SK-N-SH treated with all-trans-retinoic acid at 6 μM for 48 hours (cell line): Measurements from ENCODE around the gene LFNG.

ENCODE experiments used
- ATAC-seq: fragments of 200-7000 bp; cut with Tn5 transposase; 3 replicates; pipeline ENCODE4 v1.9.1; 2020; ENCODE audit warnings: mild to moderate bottlenecking, moderate library complexity
- ARNTL ChIP-seq: fragments of 450-650 bp; formaldehyde crosslinking; IDR thresholded peaks from 2 replicates; pipeline ENCODE4 v1.5.0; 2020; ENCODE audit warnings: low read depth, mild to moderate bottlenecking, moderate library complexity, borderline replicate concordance
- BACH2 ChIP-seq: fragments of 250-450 bp; sonication (Bioruptor Pico); IDR thresholded peaks from 2 replicates; pipeline ENCODE4 v1.9.0; 2021; ENCODE audit warnings: mild to moderate bottlenecking, borderline replicate concordance
- CREB5 ChIP-seq: fragments of 250-450 bp; sonication (Bioruptor Pico); IDR thresholded peaks from 2 replicates; pipeline ENCODE4 v1.5.1; 2020; ENCODE audit warnings: low read depth, mild to moderate bottlenecking, moderate library complexity
- CSDC2 ChIP-seq: fragments of 250-450 bp; sonication (Bioruptor Pico); IDR thresholded peaks from 2 replicates; pipeline ENCODE4 v1.5.0; 2020; ENCODE audit warnings: mild to moderate bottlenecking, moderate library complexity
- CSRNP3 ChIP-seq: fragments of 250-450 bp; sonication (Bioruptor Pico); IDR thresholded peaks from 2 replicates; pipeline ENCODE4 v1.5.1; 2021; ENCODE audit warnings: mild to moderate bottlenecking, moderate library complexity
- ESRRG ChIP-seq: fragments of 250-450 bp; sonication (Bioruptor Pico); IDR thresholded peaks from 2 replicates; pipeline ENCODE4 v1.6.1; 2021; ENCODE audit warnings: mild to moderate bottlenecking
- GLIS3 ChIP-seq: fragments of 250-450 bp; sonication (Bioruptor Pico); IDR thresholded peaks from 2 replicates; pipeline ENCODE4 v1.5.0; 2020; ENCODE audit warnings: mild to moderate bottlenecking, moderate library complexity
- ISL1 ChIP-seq: fragments of 250-450 bp; sonication (Bioruptor Pico); IDR thresholded peaks from 2 replicates; pipeline ENCODE4 v2.1.2; 2022; ENCODE audit warnings: mild to moderate bottlenecking, moderate library complexity
- OSR1 ChIP-seq: fragments of 250-450 bp; sonication (Bioruptor Pico); IDR thresholded peaks from 2 replicates; pipeline ENCODE4 v1.8.0; 2022; ENCODE audit warnings: moderate library complexity, mild to moderate bottlenecking, inconsistent platforms
- POU6F1 ChIP-seq: fragments of 250-450 bp; sonication (Bioruptor Pico); IDR thresholded peaks from 2 replicates; pipeline ENCODE4 v1.8.0; 2021; ENCODE audit warnings: low read depth, mild to moderate bottlenecking, moderate library complexity, borderline replicate concordance
- PPARA ChIP-seq: fragments of 250-450 bp; sonication (Bioruptor Pico); IDR thresholded peaks from 2 replicates; pipeline ENCODE4 v1.5.0; 2020; ENCODE audit warnings: mild to moderate bottlenecking, borderline replicate concordance
- RARB ChIP-seq: fragments of 250-450 bp; sonication (Bioruptor Pico); IDR thresholded peaks from 2 replicates; pipeline ENCODE4 v1.8.0; 2021; ENCODE audit warnings: mild to moderate bottlenecking, moderate library complexity
- SNAI2 ChIP-seq: fragments of 250-450 bp; sonication (Bioruptor Pico); IDR thresholded peaks from 2 replicates; pipeline ENCODE4 v1.5.0; 2020; ENCODE audit warnings: mild to moderate bottlenecking, moderate library complexity
- TCF4 ChIP-seq: fragments of 250-450 bp; sonication (Bioruptor Pico); IDR thresholded peaks from 2 replicates; pipeline ENCODE4 v1.8.0; 2021; ENCODE audit warnings: mild to moderate bottlenecking, moderate library complexity, borderline replicate concordance
- TOX ChIP-seq: fragments of 250-450 bp; sonication (Bioruptor Pico); IDR thresholded peaks from 2 replicates; pipeline ENCODE4 v1.8.0; 2021; ENCODE audit warnings: mild to moderate bottlenecking, moderate library complexity, borderline replicate concordance
- ZC3H10 ChIP-seq: fragments of 250-450 bp; sonication (Bioruptor Pico); IDR thresholded peaks from 2 replicates; pipeline ENCODE4 v1.5.1; 2021; ENCODE audit warnings: mild to moderate bottlenecking, moderate library complexity
- ZFP3 ChIP-seq: fragments of 250-450 bp; sonication (Bioruptor Pico); IDR thresholded peaks from 2 replicates; pipeline ENCODE4 v1.5.0; 2020; ENCODE audit warnings: mild to moderate bottlenecking, moderate library complexity
- ZFP30 ChIP-seq: fragments of 450-650 bp; formaldehyde crosslinking; IDR thresholded peaks from 2 replicates; pipeline ENCODE4 v1.5.0; 2022; ENCODE audit warnings: mild to moderate bottlenecking, moderate library complexity
- ZNF70 ChIP-seq: fragments of 450-650 bp; formaldehyde crosslinking; IDR thresholded peaks from 2 replicates; pipeline ENCODE4 v1.5.0; 2020; ENCODE audit warnings: mild to moderate bottlenecking, moderate library complexity
- ZNF8 ChIP-seq: fragments of 450-650 bp; formaldehyde crosslinking; IDR thresholded peaks from 2 replicates; pipeline ENCODE4 v1.5.0; 2020; ENCODE audit warnings: mild to moderate bottlenecking, moderate library complexity
- TF ChIP-seq, protein P1 (sequence below): fragments of 250-450 bp; sonication (Bioruptor Pico); IDR thresholded peaks from 2 replicates; pipeline ENCODE4 v1.5.0; 2020; ENCODE audit warnings: mild to moderate bottlenecking, moderate library complexity
- TF ChIP-seq, protein P2 (sequence below): fragments of 250-450 bp; sonication (Bioruptor Pico); IDR thresholded peaks from 2 replicates; pipeline ENCODE4 v1.8.0; 2020; ENCODE audit warnings: mild to moderate bottlenecking, moderate library complexity, borderline replicate concordance

The LFNG gene

DNA sequence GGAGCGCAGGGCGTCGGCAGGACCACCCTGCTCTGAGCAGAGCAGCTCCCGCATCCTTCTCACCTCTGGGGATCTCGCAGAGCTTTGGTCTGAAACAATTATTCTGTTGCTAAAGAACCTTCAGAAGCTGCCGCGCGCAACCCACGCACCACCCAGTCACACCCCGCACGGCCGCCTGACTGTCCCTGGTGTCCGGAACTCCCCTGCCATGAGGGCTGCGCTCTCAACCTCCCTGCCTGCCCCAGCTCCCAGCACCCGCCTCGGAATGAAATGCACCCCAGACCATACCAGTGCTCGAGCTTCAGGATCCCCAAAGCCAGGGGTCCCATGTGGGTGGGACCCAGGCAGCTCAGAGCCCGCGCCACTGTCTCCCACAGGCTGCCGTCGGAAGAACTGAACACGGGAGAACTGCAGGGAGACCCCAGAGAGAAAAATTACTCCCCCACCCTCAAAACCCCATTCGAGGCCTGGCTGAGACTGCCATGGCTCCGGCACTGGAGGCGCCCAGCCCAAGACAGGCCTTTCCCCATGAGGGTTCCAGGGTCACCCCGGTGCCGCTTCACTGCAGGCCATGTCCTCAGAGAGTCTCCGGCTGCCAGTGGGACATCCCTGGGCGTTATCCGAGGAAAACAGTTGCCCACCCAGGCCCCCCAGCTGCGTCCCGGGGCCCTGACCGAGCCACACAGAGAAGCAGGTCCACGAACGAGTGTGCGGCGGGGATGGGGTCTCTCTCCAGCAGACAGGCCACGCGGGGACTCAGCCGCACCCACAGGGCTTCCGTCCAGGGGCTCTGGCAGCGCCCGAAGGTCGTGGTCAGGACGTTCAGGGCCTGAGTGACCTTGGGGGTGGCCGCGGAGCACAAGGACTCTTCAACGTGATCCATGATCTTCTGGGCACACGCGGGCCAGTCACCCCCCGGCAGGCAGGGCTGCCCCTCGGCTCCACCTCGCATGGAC lies 23.6 kb downstream of the LFNG start:
- TF ChIP-seq CSRNP3 (CRISPR knock-in tag) (no peak), GLIS3 (CRISPR knock-in tag) (no peak), RARB (CRISPR knock-in tag) (no peak), TCF4 (CRISPR knock-in tag) (no peak), TOX (CRISPR knock-in tag) (no peak), ISL1 (CRISPR knock-in tag) (no peak), PPARA (CRISPR knock-in tag) (no peak), ZNF70 (CRISPR knock-in tag) (no peak), ZNF8 (CRISPR knock-in tag) (no peak), CREB5 (CRISPR knock-in tag) (no peak), CSDC2 (CRISPR knock-in tag) (no peak), ZC3H10 (no peak), OSR1 (CRISPR knock-in tag) (no peak), POU6F1 (CRISPR knock-in tag) (no peak), ZFP30 (CRISPR knock-in tag) (no peak), ESRRG (CRISPR knock-in tag) (no peak), BACH2 (CRISPR knock-in tag) (no peak), SNAI2 (CRISPR knock-in tag) (no peak)
- TF ChIP-seq, protein P1, sequence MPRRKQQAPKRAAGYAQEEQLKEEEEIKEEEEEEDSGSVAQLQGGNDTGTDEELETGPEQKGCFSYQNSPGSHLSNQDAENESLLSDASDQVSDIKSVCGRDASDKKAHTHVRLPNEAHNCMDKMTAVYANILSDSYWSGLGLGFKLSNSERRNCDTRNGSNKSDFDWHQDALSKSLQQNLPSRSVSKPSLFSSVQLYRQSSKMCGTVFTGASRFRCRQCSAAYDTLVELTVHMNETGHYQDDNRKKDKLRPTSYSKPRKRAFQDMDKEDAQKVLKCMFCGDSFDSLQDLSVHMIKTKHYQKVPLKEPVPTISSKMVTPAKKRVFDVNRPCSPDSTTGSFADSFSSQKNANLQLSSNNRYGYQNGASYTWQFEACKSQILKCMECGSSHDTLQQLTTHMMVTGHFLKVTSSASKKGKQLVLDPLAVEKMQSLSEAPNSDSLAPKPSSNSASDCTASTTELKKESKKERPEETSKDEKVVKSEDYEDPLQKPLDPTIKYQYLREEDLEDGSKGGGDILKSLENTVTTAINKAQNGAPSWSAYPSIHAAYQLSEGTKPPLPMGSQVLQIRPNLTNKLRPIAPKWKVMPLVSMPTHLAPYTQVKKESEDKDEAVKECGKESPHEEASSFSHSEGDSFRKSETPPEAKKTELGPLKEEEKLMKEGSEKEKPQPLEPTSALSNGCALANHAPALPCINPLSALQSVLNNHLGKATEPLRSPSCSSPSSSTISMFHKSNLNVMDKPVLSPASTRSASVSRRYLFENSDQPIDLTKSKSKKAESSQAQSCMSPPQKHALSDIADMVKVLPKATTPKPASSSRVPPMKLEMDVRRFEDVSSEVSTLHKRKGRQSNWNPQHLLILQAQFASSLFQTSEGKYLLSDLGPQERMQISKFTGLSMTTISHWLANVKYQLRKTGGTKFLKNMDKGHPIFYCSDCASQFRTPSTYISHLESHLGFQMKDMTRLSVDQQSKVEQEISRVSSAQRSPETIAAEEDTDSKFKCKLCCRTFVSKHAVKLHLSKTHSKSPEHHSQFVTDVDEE (CRISPR knock-in tag) = no peak
- TF ChIP-seq, protein P2, sequence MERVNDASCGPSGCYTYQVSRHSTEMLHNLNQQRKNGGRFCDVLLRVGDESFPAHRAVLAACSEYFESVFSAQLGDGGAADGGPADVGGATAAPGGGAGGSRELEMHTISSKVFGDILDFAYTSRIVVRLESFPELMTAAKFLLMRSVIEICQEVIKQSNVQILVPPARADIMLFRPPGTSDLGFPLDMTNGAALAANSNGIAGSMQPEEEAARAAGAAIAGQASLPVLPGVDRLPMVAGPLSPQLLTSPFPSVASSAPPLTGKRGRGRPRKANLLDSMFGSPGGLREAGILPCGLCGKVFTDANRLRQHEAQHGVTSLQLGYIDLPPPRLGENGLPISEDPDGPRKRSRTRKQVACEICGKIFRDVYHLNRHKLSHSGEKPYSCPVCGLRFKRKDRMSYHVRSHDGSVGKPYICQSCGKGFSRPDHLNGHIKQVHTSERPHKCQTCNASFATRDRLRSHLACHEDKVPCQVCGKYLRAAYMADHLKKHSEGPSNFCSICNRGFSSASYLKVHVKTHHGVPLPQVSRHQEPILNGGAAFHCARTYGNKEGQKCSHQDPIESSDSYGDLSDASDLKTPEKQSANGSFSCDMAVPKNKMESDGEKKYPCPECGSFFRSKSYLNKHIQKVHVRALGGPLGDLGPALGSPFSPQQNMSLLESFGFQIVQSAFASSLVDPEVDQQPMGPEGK (CRISPR knock-in tag) = no peak
- TF ChIP-seq, all 23 proteins: peak for 0
- ATAC-seq = no peak

DNA sequence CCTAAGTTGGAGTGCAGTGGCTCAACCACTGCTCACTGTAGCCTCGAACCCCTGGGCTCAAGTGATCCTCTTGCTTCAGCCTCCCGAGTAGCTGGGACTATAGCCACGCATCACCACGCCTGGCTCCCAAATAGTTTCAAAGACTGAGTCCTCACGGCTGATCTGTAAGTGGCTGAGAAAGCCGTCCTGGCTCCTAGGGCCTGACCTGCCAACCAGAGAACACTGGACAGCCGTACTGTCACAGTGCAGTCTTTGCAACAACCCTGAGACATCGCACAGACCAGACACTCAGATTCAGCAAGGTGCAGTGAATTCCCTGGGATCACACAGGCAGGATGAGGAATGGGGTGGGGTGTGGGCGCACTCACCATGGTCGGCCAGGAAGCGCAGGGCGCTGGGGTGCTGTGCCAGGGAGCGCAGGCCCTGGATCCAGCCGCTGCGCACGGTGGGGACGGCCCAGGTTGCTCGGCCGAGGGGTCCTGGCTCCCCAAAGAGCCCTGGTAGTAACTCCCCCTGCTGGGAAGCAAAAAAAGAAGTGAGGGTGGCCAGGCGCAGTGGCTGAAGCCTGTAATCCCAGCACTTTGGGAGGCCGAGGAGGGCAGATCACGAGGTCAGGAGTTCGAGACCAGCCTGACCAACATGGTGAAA lies 25.1 kb downstream of the LFNG start:
- ATAC-seq = no peak
- TF ChIP-seq TCF4 (CRISPR knock-in tag) (no peak), BACH2 (CRISPR knock-in tag) (no peak), POU6F1 (CRISPR knock-in tag) (no peak), PPARA (CRISPR knock-in tag) (no peak), RARB (CRISPR knock-in tag) (no peak), CSRNP3 (CRISPR knock-in tag) (no peak), ZFP3 (CRISPR knock-in tag) (no peak), ISL1 (CRISPR knock-in tag) (no peak), ARNTL (CRISPR knock-in tag) (no peak)
- TF ChIP-seq, all 23 proteins: peak for 0
